ENCODE results near the gene PLXNA2.

- TF ChIP-seq CTCF (IDR thresholded peaks at IDR 0.05; ENCODE audit: borderline replicate concordance, extremely low read depth, low read length, poor library complexity, severe bottlenecking) (no peak), EZH2 (IDR thresholded peaks at IDR 0.05; ENCODE audit: borderline replicate concordance, low read depth, low read length, severe bottlenecking) (no peak)
Observed at GRCh38 chr1:208093046-208093445, 151.1 kb downstream of the PLXNA2 start.
